Cardiac muscle cell (in vitro differentiated cells and primary cell): ENCODE results near the gene ERO1B. TPM values are rescaled to one million over a fixed set of nuclear protein-coding genes. Genes with fewer than 3 reads are reported as not detected.

Experiments used
- DNase-seq, 2 donors: peaks; one replicate each; pipeline versions ENCODE4 v3.0.0 to v3.0.0-alpha.2; 2010 to 2017; ENCODE audit warnings: low read depth in 1 of 2, low spot score in 1 of 2
- H3K27ac ChIP-seq: fragments of 200-600 bp; sonication (generic); 2 replicates; pipeline ENCODE4 v1.5.1; 2016
- H3K27me3 ChIP-seq: fragments of 200-600 bp; sonication (generic); 2 replicates; pipeline ENCODE4 v1.6.0; 2016; ENCODE audit warnings: control low read depth
- H3K36me3 ChIP-seq: fragments of 200-600 bp; sonication (generic); 2 replicates; pipeline ENCODE4 v1.5.1; 2016; ENCODE audit warnings: control low read depth
- H3K4me1 ChIP-seq: fragments of 200-600 bp; sonication (generic); 2 replicates; pipeline ENCODE4 v1.8.1; 2017; ENCODE audit warnings: low read depth, mild to moderate bottlenecking, mixed run types
- H3K4me3 ChIP-seq: fragments of 200-600 bp; sonication (generic); 2 replicates; pipeline ENCODE4 v1.5.1; 2016; ENCODE audit warnings: mild to moderate bottlenecking
- H3K9me3 ChIP-seq: fragments of 200-600 bp; sonication (generic); 2 replicates; pipeline ENCODE4 v1.5.1; 2017; ENCODE audit warnings: low read depth, mild to moderate bottlenecking, control low read depth
- CTCF ChIP-seq: IDR thresholded peaks from 2 replicates; pipeline ENCODE4 v1.5.1; 2012; ENCODE audit warnings: low read depth, mild to moderate bottlenecking, low read length
- polyA plus RNA-seq: library from polyadenylated mRNA; unstranded; fragments of >200 nt; fragmentation: Nextera tagmentation; extraction: Ambion mirVana; gene quantifications from 2 replicates; pipeline ENCODE4 v1.2.1, GENCODE V29; 2016
- total RNA-seq: library from RNA; depleted of rRNA; stranded (reverse); fragments of >200 nt; gene quantifications from 2 replicates; pipeline ENCODE4 v1.2.3, GENCODE V29; 2016

Gene ERO1B
- total and polyA plus RNA-seq, 2 experiments from 2014 or later = 2.2 to 2.7 TPM

DNA sequence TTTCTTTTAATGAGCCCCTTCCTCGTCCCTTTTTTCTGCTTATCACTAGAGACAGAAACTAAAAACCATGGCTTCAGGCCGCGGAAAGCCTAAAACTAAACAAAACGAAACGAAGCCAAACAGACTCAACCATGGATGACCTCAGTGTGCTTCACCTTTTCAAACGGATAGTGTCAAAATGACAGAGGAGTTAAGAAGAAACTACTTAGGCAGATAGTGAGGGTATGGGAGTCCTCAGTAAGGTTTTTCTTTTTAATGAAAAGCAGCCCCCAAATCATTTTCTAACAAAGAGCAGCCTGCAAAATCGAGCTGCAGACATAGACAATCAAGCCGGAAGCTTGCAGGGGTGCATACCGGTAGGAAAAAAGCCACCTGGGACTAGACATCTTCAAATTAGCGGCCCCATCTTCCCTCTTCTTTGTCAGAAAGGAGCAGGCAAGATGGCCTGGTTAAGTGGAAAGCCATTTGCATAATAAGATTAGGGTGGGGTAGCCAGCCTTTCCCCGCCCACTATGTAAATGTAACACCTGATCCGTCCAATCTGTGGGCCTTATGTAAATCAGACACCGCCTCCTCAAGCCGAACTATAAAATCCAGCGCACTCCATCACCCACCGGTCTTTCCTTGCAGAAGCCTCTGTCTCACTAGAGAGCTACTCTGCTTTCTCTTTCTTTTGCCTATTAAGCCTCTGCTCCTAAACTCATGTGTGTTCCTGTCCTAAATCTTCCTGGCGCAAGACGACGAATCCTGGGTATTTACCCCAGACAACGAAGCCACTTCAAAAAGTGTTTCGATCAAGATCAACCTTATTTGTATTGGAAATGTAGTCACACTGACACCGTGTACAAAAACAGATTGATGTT is 6.2 kb upstream of the ERO1B start:
- DNase-seq = peak in 1 of 2 donors; percentile 18
- no peak overlapping the region for H3K4me3 ChIP-seq
- no peak for TF ChIP-seq CTCF

GRCh38 chr1:236287356-236287755 is 5.6 kb upstream of the ERO1B start:
- Histone ChIP-seq H3K27ac (no peak overlapping the region), H3K4me3 (no peak overlapping the region), H3K36me3 (no peaks in the 10 kb centered on the region), H3K4me1 (no peaks in the 10 kb centered on the region), H3K9me3 (no peaks in the 10 kb centered on the region), H3K27me3 (peaks cover 23% of the 10 kb centered on the region)
- no peak for TF ChIP-seq CTCF
- no peak for DNase-seq

More for the DNA sequence above, 6.2 kb upstream of the ERO1B start:
- no peaks in the 10 kb centered on the region for H3K36me3 ChIP-seq
- no peaks in the 10 kb centered on the region for H3K9me3 ChIP-seq
- H3K27ac ChIP-seq = no peak overlapping the region
- H3K4me1 ChIP-seq = no peaks in the 10 kb centered on the region
- H3K27me3 ChIP-seq = peaks cover 17% of the 10 kb centered on the region

GRCh38 chr1:236284291-236284721 is 2.5 kb upstream of the ERO1B start:
- Histone ChIP-seq H3K36me3 (no peaks in the 10 kb centered on the region), H3K9me3 (no peaks in the 10 kb centered on the region), H3K27ac (no peak overlapping the region), H3K4me1 (no peaks in the 10 kb centered on the region), H3K27me3 (peaks cover 38% of the 10 kb centered on the region), H3K4me3 (no peak overlapping the region)
- TF ChIP-seq CTCF = no peak
- DNase-seq = no peak

- Histone ChIP-seq H3K9me3 (no peaks in the 10 kb centered on the region), H3K36me3 (no peaks in the 10 kb centered on the region), H3K4me1 (no peaks in the 10 kb centered on the region), H3K4me3 (no peak overlapping the region), H3K27me3 (peaks cover 38% of the 10 kb centered on the region), H3K27ac (no peak overlapping the region)
- TF ChIP-seq CTCF = no peak
- no peak for DNase-seq
Observed at GRCh38 chr1:236282719-236283118, 961 bp upstream of the ERO1B start.

- no peak for TF ChIP-seq CTCF
- H3K27ac ChIP-seq = no peak overlapping the region
- H3K4me1 ChIP-seq = no peaks in the 10 kb centered on the region
- H3K27me3 ChIP-seq = peaks cover 38% of the 10 kb centered on the region
- no peak for DNase-seq
- no peaks in the 10 kb centered on the region for H3K36me3 ChIP-seq
- no peaks in the 10 kb centered on the region for H3K9me3 ChIP-seq
- peak overlapping the region; percentile 88 for H3K4me3 ChIP-seq
Observed at GRCh38 chr1:236282425-236282716, 613 bp upstream of the ERO1B start.
